HG02938 (cell line): ENCODE measurements around the gene NINL.
"Not testable (repeated sequence)": the region's sequence is repeated elsewhere in the genome, so short reads cannot be mapped to it uniquely, and the experiment has no call there.

Experiments
- ATAC-seq: cut with Tn5 transposase; IDR thresholded peaks from one replicate; pipeline ENCODE4 v1.9.1; 2021; ENCODE audit warnings: mild to moderate bottlenecking, moderate library complexity; ENCODE audit not compliant: unreplicated experiment

Gene NINL

GRCh38 chr20:25504366-25505135 is 80.8 kb downstream of the NINL start:
- ATAC-seq = no peak

- ATAC-seq = no peak
Measured at GRCh38 chr20:25503936-25504335, 81.4 kb downstream of the NINL start.

- ATAC-seq = not testable (repeated sequence)
Measured at GRCh38 chr20:25503051-25503639, 82.2 kb downstream of the NINL start.

- no peak for ATAC-seq
Measured at GRCh38 chr20:25500880-25501351, 84.4 kb downstream of the NINL start.

- ATAC-seq = no peak
Measured at GRCh38 chr20:25499855-25500434, 85.4 kb downstream of the NINL start.

- no peak for ATAC-seq
Measured at GRCh38 chr20:25499031-25499430, 86.3 kb downstream of the NINL start.

GRCh38 chr20:25498280-25498606 is 87.1 kb downstream of the NINL start:
- no peak for ATAC-seq

GRCh38 chr20:25497586-25498279 is 87.6 kb downstream of the NINL start:
- ATAC-seq = no peak

GRCh38 chr20:25496968-25497401 is 88.3 kb downstream of the NINL start:
- no peak for ATAC-seq

GRCh38 chr20:25496165-25496967 is 89.0 kb downstream of the NINL start:
- no peak for ATAC-seq

- no peak for ATAC-seq
Measured at GRCh38 chr20:25495189-25495824, 90.0 kb downstream of the NINL start.

GRCh38 chr20:25494506-25495188 is 90.7 kb downstream of the NINL start:
- ATAC-seq = no peak

GRCh38 chr20:25493748-25494505 is 91.4 kb downstream of the NINL start:
- no peak for ATAC-seq

- no peak for ATAC-seq
Measured at GRCh38 chr20:25493137-25493536, 92.2 kb downstream of the NINL start.

- ATAC-seq = no peak
Measured at GRCh38 chr20:25491446-25492038, 93.8 kb downstream of the NINL start.

- no peak for ATAC-seq
Measured at GRCh38 chr20:25490656-25491445, 94.5 kb downstream of the NINL start.

GRCh38 chr20:25489221-25489871 is 96.0 kb downstream of the NINL start:
- ATAC-seq = no peak
